Measurements from ENCODE around the gene EIF4G3.
"Not testable (repeated sequence)": the region's sequence is repeated elsewhere in the genome, so short reads cannot be mapped to it uniquely, and the experiment has no call there.

EIF4G3 gene

DNA sequence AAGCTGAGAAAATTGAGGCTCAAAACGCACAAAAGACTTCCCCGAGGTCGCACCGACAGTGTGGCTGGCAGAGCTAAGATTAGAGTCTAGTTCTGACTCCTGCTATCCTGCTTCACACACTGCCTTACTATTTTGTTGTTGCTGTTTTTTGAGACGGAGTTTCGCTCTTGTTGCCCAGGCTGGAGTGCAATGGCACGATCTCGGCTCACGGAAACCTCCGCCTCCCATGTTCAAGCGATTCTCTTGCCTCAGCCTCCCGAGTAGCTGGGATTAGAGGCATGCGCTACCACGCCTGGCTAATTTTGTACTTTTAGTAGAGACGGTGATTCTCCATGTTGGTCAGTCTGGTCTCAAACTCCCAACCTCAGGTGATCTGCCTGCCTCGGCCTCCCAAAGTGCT, 1.6 kb upstream of the EIF4G3 start:
- 98% methylated on average over 16 of the region's 16 CpGs for WGBS
- not testable (repeated sequence) for H3K27me3 ChIP-seq (ENCODE audit: control insufficient read depth in 1 of 2, insufficient read depth in 1 of 2, low read length in 2 of 2); H2AK5ac ChIP-seq (ENCODE audit: low read length, severe bottlenecking); H2BK15ac ChIP-seq (ENCODE audit: low read depth, poor library complexity, severe bottlenecking); H3K14ac ChIP-seq (ENCODE audit: low read length in 2 of 2); H2AFZ ChIP-seq (ENCODE audit: low read depth, low read length); H3K4ac ChIP-seq (ENCODE audit: low read depth in 1 of 2, low read length in 2 of 2); H2BK5ac ChIP-seq (ENCODE audit: low read depth, low read length, poor library complexity, severe bottlenecking); DNase-seq; H2BK12ac ChIP-seq (ENCODE audit: low read length in 2 of 2); H3K36me3 ChIP-seq (ENCODE audit: control insufficient read depth in 1 of 2, insufficient read depth in 2 of 2, low read depth in 1 of 2, low read length in 2 of 2); H3K4me2 ChIP-seq (ENCODE audit: low read length, poor library complexity, severe bottlenecking); H3K27ac ChIP-seq (ENCODE audit: low read length, poor library complexity, severe bottlenecking); H3K9ac ChIP-seq (ENCODE audit: low read length); H4K8ac ChIP-seq (ENCODE audit: low read length); H3K4me3 ChIP-seq (ENCODE audit: insufficient read depth in 1 of 2, low read depth in 1 of 2, low read length in 2 of 2); H4K91ac ChIP-seq (ENCODE audit: low read length); H3K9me3 ChIP-seq (ENCODE audit: control insufficient read depth, low read length); H3K79me1 ChIP-seq (replicated peaks; ENCODE audit: low read length, poor library complexity, severe bottlenecking); H3K4me1 ChIP-seq (ENCODE audit: control insufficient read depth, insufficient read depth, low read depth, low read length); H3K23ac ChIP-seq (ENCODE audit: low read length in 2 of 2); H2BK120ac ChIP-seq (ENCODE audit: low read depth, low read length)
- peak overlapping the region in 1 of 2 experiments; percentile 8 for H3K18ac ChIP-seq (ENCODE audit: low read depth in 1 of 2, low read length in 2 of 2)

DNA sequence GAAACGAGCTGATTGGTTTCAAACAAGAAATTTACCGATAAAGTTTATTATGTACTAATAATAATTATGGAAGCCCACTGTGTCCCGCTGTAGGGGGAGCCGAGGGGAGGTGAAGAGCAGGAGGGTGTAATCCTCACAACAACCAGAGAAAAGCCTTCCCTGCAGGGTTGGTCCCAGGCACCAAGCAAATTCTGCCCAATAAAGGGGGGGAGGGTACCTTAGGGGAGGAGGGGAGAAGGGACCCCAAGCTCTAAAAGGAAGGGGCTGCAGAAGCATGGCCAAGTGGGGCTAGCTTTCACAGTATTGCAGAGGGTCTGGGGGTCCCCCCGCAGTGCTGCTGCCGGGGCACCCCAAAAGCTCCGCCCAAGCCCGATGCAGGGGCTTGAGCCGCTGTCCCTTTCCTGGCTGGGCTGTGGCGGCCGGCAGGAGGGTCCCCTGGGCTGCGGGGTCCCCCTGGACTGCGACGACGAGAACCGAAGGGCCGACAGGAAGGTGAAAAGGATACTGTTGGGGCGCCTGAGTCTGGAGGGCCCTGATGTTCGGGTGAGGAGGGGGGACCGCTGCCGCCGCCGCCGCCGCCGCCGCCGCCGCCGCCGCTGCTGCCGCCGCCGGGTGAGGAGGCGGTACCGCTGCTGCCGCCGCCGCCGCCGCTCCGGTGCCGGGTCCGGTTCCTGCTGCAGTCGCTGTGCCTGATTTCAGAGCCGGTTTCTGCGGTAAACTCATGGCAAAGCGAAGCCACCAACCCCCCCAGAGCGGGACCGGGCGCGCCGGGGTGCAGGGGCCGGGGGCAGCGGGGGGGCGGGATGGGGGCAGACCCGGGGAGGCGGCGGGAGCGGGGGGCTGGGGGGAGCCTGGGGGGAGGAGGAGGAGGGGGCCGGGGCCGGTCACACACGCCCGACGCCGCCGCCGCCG, 771 bp downstream of the EIF4G3 start:
- Histone ChIP-seq H3K27ac (ENCODE audit: low read length, poor library complexity, severe bottlenecking) (peak overlapping the region; percentile 47), H3K4ac (ENCODE audit: low read depth in 1 of 2, low read length in 2 of 2) (peak overlapping the region; percentile 87 to 96), H2BK5ac (ENCODE audit: low read depth, low read length, poor library complexity, severe bottlenecking) (peak overlapping the region; percentile 61), H2BK120ac (ENCODE audit: low read depth, low read length) (peak overlapping the region; percentile 97), H2BK15ac (ENCODE audit: low read depth, poor library complexity, severe bottlenecking) (peak overlapping the region; percentile 52), H3K14ac (ENCODE audit: low read length in 2 of 2) (peak overlapping the region; percentile 36 to 53), H3K4me2 (ENCODE audit: low read length, poor library complexity, severe bottlenecking) (peak overlapping the region; percentile 67), H2AK5ac (ENCODE audit: low read length, severe bottlenecking) (peak overlapping the region; percentile 38), H3K4me3 (ENCODE audit: insufficient read depth in 1 of 2, low read depth in 1 of 2, low read length in 2 of 2) (peak overlapping the region; percentile 79 to 96), H3K36me3 (ENCODE audit: control insufficient read depth in 1 of 2, insufficient read depth in 2 of 2, low read depth in 1 of 2, low read length in 2 of 2) (peaks cover 4 to 5% of the 10 kb centered on the region in 2 experiments), H3K23ac (ENCODE audit: low read length in 2 of 2) (peak overlapping the region; percentile 59 to 96), H3K4me1 (ENCODE audit: control insufficient read depth, insufficient read depth, low read depth, low read length) (peaks cover 10% of the 10 kb centered on the region), H4K91ac (ENCODE audit: low read length) (peak overlapping the region; percentile 80), H2BK12ac (ENCODE audit: low read length in 2 of 2) (peak overlapping the region in 1 of 2 experiments; percentile 47), H3K9ac (ENCODE audit: low read length) (peak overlapping the region; percentile 91), H2AFZ (ENCODE audit: low read depth, low read length) (peak overlapping the region; percentile 20), H3K18ac (ENCODE audit: low read depth in 1 of 2, low read length in 2 of 2) (peak overlapping the region; percentile 94 to 97), H3K9me3 (ENCODE audit: control insufficient read depth, low read length) (no peaks in the 10 kb centered on the region), H3K79me1 (replicated peaks; ENCODE audit: low read length, poor library complexity, severe bottlenecking) (no peaks in the 10 kb centered on the region), H4K8ac (ENCODE audit: low read length) (peak overlapping the region; percentile 94), H3K27me3 (ENCODE audit: control insufficient read depth in 1 of 2, insufficient read depth in 1 of 2, low read length in 2 of 2) (no peaks in the 10 kb centered on the region)
- peak; percentile 67 for DNase-seq
- WGBS = 0% methylated on average over 17 of the region's 69 CpGs

DNA sequence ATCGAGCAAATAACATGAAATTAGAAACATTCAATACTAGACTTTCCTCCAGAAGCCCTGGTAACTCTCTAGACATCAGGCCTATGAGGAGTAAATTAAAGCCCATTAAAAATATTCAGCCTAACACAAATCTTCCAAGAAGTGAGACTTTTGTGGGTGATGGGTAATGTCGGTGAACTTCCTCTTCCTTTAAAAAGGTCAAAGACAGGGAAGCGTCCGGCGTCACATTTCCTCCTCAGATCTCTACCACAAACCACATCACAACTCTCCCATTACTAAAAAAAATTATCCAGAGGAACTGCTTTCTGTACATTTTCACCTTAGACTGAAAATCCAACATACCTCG, 1.4 kb downstream of the EIF4G3 start:
- Histone ChIP-seq H3K9ac (ENCODE audit: low read length) (peak overlapping the region; percentile 91), H4K8ac (ENCODE audit: low read length) (no peak overlapping the region), H3K4me3 (ENCODE audit: insufficient read depth in 1 of 2, low read depth in 1 of 2, low read length in 2 of 2) (peak overlapping the region; percentile 79 to 96), H3K23ac (ENCODE audit: low read length in 2 of 2) (no peak overlapping the region), H2BK15ac (ENCODE audit: low read depth, poor library complexity, severe bottlenecking) (no peak overlapping the region), H2BK120ac (ENCODE audit: low read depth, low read length) (no peak overlapping the region), H3K18ac (ENCODE audit: low read depth in 1 of 2, low read length in 2 of 2) (peak overlapping the region in 1 of 2 experiments; percentile 94), H3K79me1 (replicated peaks; ENCODE audit: low read length, poor library complexity, severe bottlenecking) (peaks cover 1% of the 10 kb centered on the region), H3K27ac (ENCODE audit: low read length, poor library complexity, severe bottlenecking) (peak overlapping the region; percentile 47), H3K9me3 (ENCODE audit: control insufficient read depth, low read length) (no peaks in the 10 kb centered on the region), H3K4me1 (ENCODE audit: control insufficient read depth, insufficient read depth, low read depth, low read length) (peaks cover 10% of the 10 kb centered on the region), H4K91ac (ENCODE audit: low read length) (no peak overlapping the region), H2AK5ac (ENCODE audit: low read length, severe bottlenecking) (no peak overlapping the region), H2BK5ac (ENCODE audit: low read depth, low read length, poor library complexity, severe bottlenecking) (no peak overlapping the region), H3K36me3 (ENCODE audit: control insufficient read depth in 1 of 2, insufficient read depth in 2 of 2, low read depth in 1 of 2, low read length in 2 of 2) (peaks cover 5 to 8% of the 10 kb centered on the region in 2 experiments), H2BK12ac (ENCODE audit: low read length in 2 of 2) (no peak overlapping the region), H3K4ac (ENCODE audit: low read depth in 1 of 2, low read length in 2 of 2) (no peak overlapping the region), H3K4me2 (ENCODE audit: low read length, poor library complexity, severe bottlenecking) (peak overlapping the region; percentile 67), H3K14ac (ENCODE audit: low read length in 2 of 2) (no peak overlapping the region), H2AFZ (ENCODE audit: low read depth, low read length) (no peak overlapping the region), H3K27me3 (ENCODE audit: control insufficient read depth in 1 of 2, insufficient read depth in 1 of 2, low read length in 2 of 2) (no peaks in the 10 kb centered on the region)
- WGBS = 13% methylated on average over 5 of the region's 6 CpGs
- DNase-seq = peak; percentile 60

DNA sequence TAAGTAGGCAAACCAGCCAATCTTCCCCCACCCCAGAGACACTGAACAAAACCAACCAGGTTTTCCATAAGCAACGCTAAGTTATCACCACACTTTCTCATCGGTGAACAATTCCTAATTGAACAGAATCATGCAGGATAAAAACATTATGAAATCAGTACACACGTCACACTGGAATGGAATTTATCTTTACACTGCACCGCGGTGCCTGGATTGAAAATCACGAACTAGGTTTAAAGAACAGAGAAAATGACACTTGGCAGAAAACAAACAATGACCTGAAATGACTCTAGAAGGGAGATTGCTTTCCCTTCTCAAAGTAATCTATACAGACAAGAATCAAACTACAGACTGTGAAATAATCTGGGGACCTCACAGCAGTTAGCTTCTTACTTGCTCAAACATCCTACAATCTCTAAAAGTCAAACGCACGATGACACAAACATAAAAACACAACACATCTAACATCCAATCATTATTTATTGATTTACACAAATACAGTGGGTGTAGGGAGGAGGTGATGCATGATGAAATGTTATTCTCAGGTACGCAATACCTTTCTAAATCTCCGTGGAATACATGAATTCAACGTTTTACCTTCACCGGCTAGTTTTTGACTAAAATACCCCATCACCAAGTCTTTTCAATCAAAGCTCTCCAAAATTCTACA, 1.9 kb downstream of the EIF4G3 start:
- Histone ChIP-seq H4K91ac (ENCODE audit: low read length) (no peak overlapping the region), H3K9ac (ENCODE audit: low read length) (peak overlapping the region; percentile 91), H3K4me2 (ENCODE audit: low read length, poor library complexity, severe bottlenecking) (peak overlapping the region; percentile 67), H3K9me3 (ENCODE audit: control insufficient read depth, low read length) (no peaks in the 10 kb centered on the region), H3K79me1 (replicated peaks; ENCODE audit: low read length, poor library complexity, severe bottlenecking) (peaks cover 2% of the 10 kb centered on the region), H2BK120ac (ENCODE audit: low read depth, low read length) (no peak overlapping the region), H2BK12ac (ENCODE audit: low read length in 2 of 2) (no peak overlapping the region), H3K4me3 (ENCODE audit: insufficient read depth in 1 of 2, low read depth in 1 of 2, low read length in 2 of 2) (peak overlapping the region; percentile 30 to 96), H3K14ac (ENCODE audit: low read length in 2 of 2) (no peak overlapping the region), H2AK5ac (ENCODE audit: low read length, severe bottlenecking) (no peak overlapping the region), H3K27me3 (ENCODE audit: control insufficient read depth in 1 of 2, insufficient read depth in 1 of 2, low read length in 2 of 2) (no peaks in the 10 kb centered on the region), H2BK5ac (ENCODE audit: low read depth, low read length, poor library complexity, severe bottlenecking) (no peak overlapping the region), H3K36me3 (ENCODE audit: control insufficient read depth in 1 of 2, insufficient read depth in 2 of 2, low read depth in 1 of 2, low read length in 2 of 2) (peaks cover 5 to 9% of the 10 kb centered on the region in 2 experiments), H4K8ac (ENCODE audit: low read length) (no peak overlapping the region), H2BK15ac (ENCODE audit: low read depth, poor library complexity, severe bottlenecking) (no peak overlapping the region), H3K4ac (ENCODE audit: low read depth in 1 of 2, low read length in 2 of 2) (no peak overlapping the region), H3K4me1 (ENCODE audit: control insufficient read depth, insufficient read depth, low read depth, low read length) (peaks cover 10% of the 10 kb centered on the region), H2AFZ (ENCODE audit: low read depth, low read length) (no peak overlapping the region), H3K27ac (ENCODE audit: low read length, poor library complexity, severe bottlenecking) (no peak overlapping the region), H3K18ac (ENCODE audit: low read depth in 1 of 2, low read length in 2 of 2) (no peak overlapping the region), H3K23ac (ENCODE audit: low read length in 2 of 2) (no peak overlapping the region)
- peak; percentile 68 for DNase-seq
- WGBS = 51% methylated on average over 12 of the region's 12 CpGs

All from mesenchymal stem cell (in vitro differentiated cells and primary cell).